ENCODE measurements around the gene ZFC3H1.

DNA sequence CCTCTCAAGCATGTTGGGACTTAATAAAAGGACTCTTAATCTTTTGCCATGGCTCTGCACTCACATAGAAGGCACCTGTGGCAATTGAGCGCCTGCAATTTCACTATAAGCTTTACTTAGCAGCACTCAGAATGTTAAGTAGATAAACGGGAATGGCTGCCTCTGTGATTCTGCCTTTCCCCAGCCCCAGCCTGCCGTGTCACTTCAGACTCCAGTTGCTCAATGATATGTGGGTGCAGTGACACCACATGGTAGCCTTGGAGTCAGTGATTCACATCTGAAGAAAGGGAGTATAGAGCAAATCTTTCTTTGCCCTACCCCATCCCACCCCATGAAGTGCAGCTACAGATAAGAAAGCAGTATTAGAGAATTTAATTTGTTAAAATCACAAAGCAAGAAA lies 96.1 kb downstream of the ZFC3H1 start:
- TF ChIP-seq, protein P1, sequence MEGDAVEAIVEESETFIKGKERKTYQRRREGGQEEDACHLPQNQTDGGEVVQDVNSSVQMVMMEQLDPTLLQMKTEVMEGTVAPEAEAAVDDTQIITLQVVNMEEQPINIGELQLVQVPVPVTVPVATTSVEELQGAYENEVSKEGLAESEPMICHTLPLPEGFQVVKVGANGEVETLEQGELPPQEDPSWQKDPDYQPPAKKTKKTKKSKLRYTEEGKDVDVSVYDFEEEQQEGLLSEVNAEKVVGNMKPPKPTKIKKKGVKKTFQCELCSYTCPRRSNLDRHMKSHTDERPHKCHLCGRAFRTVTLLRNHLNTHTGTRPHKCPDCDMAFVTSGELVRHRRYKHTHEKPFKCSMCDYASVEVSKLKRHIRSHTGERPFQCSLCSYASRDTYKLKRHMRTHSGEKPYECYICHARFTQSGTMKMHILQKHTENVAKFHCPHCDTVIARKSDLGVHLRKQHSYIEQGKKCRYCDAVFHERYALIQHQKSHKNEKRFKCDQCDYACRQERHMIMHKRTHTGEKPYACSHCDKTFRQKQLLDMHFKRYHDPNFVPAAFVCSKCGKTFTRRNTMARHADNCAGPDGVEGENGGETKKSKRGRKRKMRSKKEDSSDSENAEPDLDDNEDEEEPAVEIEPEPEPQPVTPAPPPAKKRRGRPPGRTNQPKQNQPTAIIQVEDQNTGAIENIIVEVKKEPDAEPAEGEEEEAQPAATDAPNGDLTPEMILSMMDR (IDR thresholded peaks at IDR 0.05), result peak; percentile 23
- TF ChIP-seq EZH2phosphoT487 (IDR thresholded peaks at IDR 0.05) (no peak), EZH2 (IDR thresholded peaks at IDR 0.05) (no peak)
